H1 (cell line): ENCODE measurements around the gene TMPRSS11F. TPM values are rescaled to one million over a fixed set of nuclear protein-coding genes. Genes with fewer than 3 reads are reported as not detected.
A peak's percentile ranks its signal among the peaks of the same experiment; 100 is the strongest.

Source experiments
- CTCF ChIA-PET: fragments of 300-600 bp; sonication (Branson Sonifier 250); formaldehyde crosslinking; loops from one replicate; lab custom pipeline; 2021; ENCODE audit not compliant: partially characterized antibody; lab: Charles Lee
- POLR2A ChIA-PET: fragments of 300-600 bp; sonication (Branson Sonifier 250); formaldehyde crosslinking; loops from one replicate; lab custom pipeline; 2021; ENCODE audit warnings: inconsistent platforms; ENCODE audit not compliant: partially characterized antibody; lab: Charles Lee
- DNase-seq, 2 experiments: peaks; one replicate each; pipeline versions ENCODE4 v3.0.0 to v3.0.0-alpha.2; 2010 to 2022; ENCODE audit warnings: low spot score in 2 of 2, low read depth in 1 of 2, mixed read lengths in 1 of 2
- FAIRE-seq: peaks from 2 replicates; lab custom pipeline; 2011; peaks lifted over from hg19 to GRCh38; lab: Jason Lieb, UNC
- H2AFZ ChIP-seq: 2 replicates; pipeline ENCODE4 v1.8.1; 2012; ENCODE audit warnings: low read length, inconsistent platforms
- H2AK5ac ChIP-seq: 2 replicates; pipeline ENCODE4 v1.6.1; 2013; ENCODE audit warnings: low read depth, low read length
- H2BK120ac ChIP-seq: replicated peaks from 2 replicates; pipeline ENCODE3; 2013; ENCODE audit warnings: low read depth, low read length, inconsistent platforms
- H2BK12ac ChIP-seq: 2 replicates; pipeline ENCODE4 v1.6.1; 2013; ENCODE audit warnings: low read depth, low read length
- H2BK15ac ChIP-seq: 2 replicates; pipeline ENCODE4 v1.6.1; 2013; ENCODE audit warnings: low read length
- H2BK20ac ChIP-seq: 2 replicates; pipeline ENCODE4 v1.6.1; 2013; ENCODE audit warnings: low read length
- H2BK5ac ChIP-seq: 2 replicates; pipeline ENCODE4 v1.6.1; 2013; ENCODE audit warnings: low read depth, low read length
- H3K14ac ChIP-seq: 2 replicates; pipeline ENCODE4 v1.6.1; 2013; ENCODE audit warnings: inconsistent platforms; ENCODE audit not compliant: insufficient read length
- H3K18ac ChIP-seq: 2 replicates; pipeline ENCODE4 v1.6.1; 2013; ENCODE audit warnings: low read length; ENCODE audit errors: extremely low read depth
- H3K23ac ChIP-seq: 2 replicates; pipeline ENCODE4 v1.6.1; 2013; ENCODE audit warnings: inconsistent platforms; ENCODE audit not compliant: insufficient read length
- H3K23me2 ChIP-seq: 2 replicates; pipeline ENCODE4 v1.6.1; 2013; ENCODE audit warnings: low read depth, low read length
- H3K27ac ChIP-seq: 2 replicates; pipeline ENCODE4 v1.6.1; 2011; ENCODE audit warnings: low read depth, low read length, inconsistent platforms
- H3K27me3 ChIP-seq, 4 experiments: replicated peaks in 1 of 4; 1 replicate in 1 of 4; 2 replicates in 3 of 4; pipeline versions ENCODE4 v1.6.1 to v1.8.1; 2011 to 2013; ENCODE audit warnings: low read length in 3 of 4, mild to moderate bottlenecking in 3 of 4, inconsistent platforms in 2 of 4, mixed read lengths in 2 of 4, moderate library complexity in 1 of 4; ENCODE audit not compliant: control insufficient read depth in 3 of 4, insufficient read depth in 3 of 4; ENCODE audit errors: extremely low read depth in 1 of 4
- H3K36me3 ChIP-seq, 4 experiments: 2 replicates each; pipeline versions ENCODE4 v1.6.1 to v1.8.1; 2011 to 2013; ENCODE audit warnings: mild to moderate bottlenecking in 4 of 4, low read length in 3 of 4, moderate library complexity in 2 of 4, control low read depth in 1 of 4, inconsistent platforms in 1 of 4; ENCODE audit not compliant: insufficient read depth in 4 of 4, control insufficient read depth in 2 of 4
- H3K4ac ChIP-seq: replicated peaks from 2 replicates; pipeline ENCODE3; 2013; ENCODE audit warnings: low read length, low read depth, mixed read lengths, inconsistent platforms; ENCODE audit not compliant: insufficient read length
- H3K4me1 ChIP-seq, 4 experiments: replicated peaks in 1 of 4; 1 replicate in 1 of 4; 2 replicates in 3 of 4; pipeline versions ENCODE4 v1.6.1 to v1.8.1; 2011 to 2013; ENCODE audit warnings: low read length in 3 of 4, inconsistent platforms in 2 of 4, mixed read lengths in 1 of 4; ENCODE audit not compliant: insufficient read depth in 4 of 4, control insufficient read depth in 3 of 4
- H3K4me2 ChIP-seq, 2 experiments: 2 replicates each; pipeline versions ENCODE4 v1.6.1 to v1.8.1; 2011 to 2013; ENCODE audit warnings: low read depth in 2 of 2, low read length in 2 of 2, control low read depth in 1 of 2, inconsistent platforms in 1 of 2, mild to moderate bottlenecking in 1 of 2; ENCODE audit not compliant: insufficient read depth in 1 of 2
- H3K4me3 ChIP-seq, 4 experiments: fragments of 200-600, 300-600 bp in 1 of 4; sonication (generic), shearing (Covaris generic), sonication (Bioruptor Twin) in 1 of 4; 2 replicates each; pipeline versions ENCODE4 v1.5.1 to v1.8.1; 2011 to 2016; ENCODE audit warnings: low read length in 4 of 4, low read depth in 3 of 4, control low read depth in 2 of 4, inconsistent platforms in 2 of 4, mild to moderate bottlenecking in 2 of 4, mixed read lengths in 1 of 4, moderate library complexity in 1 of 4; ENCODE audit not compliant: insufficient read depth in 2 of 4; ENCODE audit errors: extremely low read depth in 1 of 4
- H3K56ac ChIP-seq: replicated peaks from 2 replicates; pipeline ENCODE3; 2013; ENCODE audit warnings: low read depth, mild to moderate bottlenecking, mixed read lengths, low read length, inconsistent platforms; ENCODE audit not compliant: insufficient read length
- H3K79me1 ChIP-seq: 2 replicates; pipeline ENCODE4 v1.6.1; 2013; ENCODE audit warnings: low read depth, low read length, control low read depth
- H3K79me2 ChIP-seq, 2 experiments: 2 replicates each; pipeline versions ENCODE4 v1.6.1 to v1.8.1; 2012 to 2013; ENCODE audit warnings: low read length in 2 of 2, mild to moderate bottlenecking in 2 of 2, inconsistent platforms in 1 of 2; ENCODE audit not compliant: insufficient read depth in 2 of 2, control insufficient read depth in 1 of 2
- H3K9ac ChIP-seq, 4 experiments: replicated peaks in 1 of 4; 1 replicate in 1 of 4; 2 replicates in 3 of 4; pipeline versions ENCODE4 v1.6.1 to v1.8.1; 2011 to 2013; ENCODE audit warnings: low read depth in 3 of 4, low read length in 3 of 4, control low read depth in 2 of 4, mild to moderate bottlenecking in 2 of 4, moderate library complexity in 2 of 4, inconsistent platforms in 1 of 4; ENCODE audit errors: extremely low read depth in 1 of 4
- H3K9me3 ChIP-seq, 2 experiments: 2 replicates each; pipeline versions ENCODE4 v1.6.1 to v1.8.1; 2012 to 2013; ENCODE audit warnings: mild to moderate bottlenecking in 2 of 2, moderate library complexity in 2 of 2, control low read depth in 1 of 2, inconsistent platforms in 1 of 2, low read depth in 1 of 2, low read length in 1 of 2, mixed read lengths in 1 of 2; ENCODE audit not compliant: insufficient read depth in 2 of 2
- H4K20me1 ChIP-seq, 2 experiments: replicated peaks in 1 of 2; 2 replicates each; pipeline versions ENCODE3 to v1.8.1; 2011 to 2013; ENCODE audit warnings: inconsistent platforms in 2 of 2, low read length in 2 of 2, mild to moderate bottlenecking in 1 of 2; ENCODE audit not compliant: insufficient read depth in 2 of 2, control insufficient read depth in 1 of 2
- H4K5ac ChIP-seq: 2 replicates; pipeline ENCODE4 v1.6.1; 2013; ENCODE audit warnings: low read length, low read depth, mixed read lengths, inconsistent platforms; ENCODE audit not compliant: insufficient read length
- H4K8ac ChIP-seq: 2 replicates; pipeline ENCODE4 v1.8.0; 2013; ENCODE audit warnings: mild to moderate bottlenecking, moderate library complexity, low read length, inconsistent platforms; ENCODE audit not compliant: insufficient read depth; ENCODE audit errors: extremely low read depth
- H4K91ac ChIP-seq: replicated peaks from 2 replicates; pipeline ENCODE3; 2013; ENCODE audit warnings: low read length, mixed read lengths, inconsistent platforms; ENCODE audit not compliant: insufficient read length
- CBX8 ChIP-seq: fragments of 300-800, 300-1000 bp; sonication (generic); IDR thresholded peaks from 2 replicates; pipeline ENCODE4 v1.7.1; 2016; ENCODE audit warnings: low read depth, low read length, borderline replicate concordance
- CTCF ChIP-seq, 3 experiments: IDR thresholded peaks; 1 replicate in 2 of 3; 2 replicates in 1 of 3; pipeline versions ENCODE4 v1.5.1 to v1.6.1; 2011; ENCODE audit warnings: low read length in 3 of 3, mild to moderate bottlenecking in 3 of 3, inconsistent platforms in 2 of 3, low read depth in 1 of 3, moderate library complexity in 1 of 3; ENCODE audit not compliant: insufficient read depth in 1 of 3; ENCODE audit errors: control extremely low read depth in 1 of 3
- E2F6 ChIP-seq: IDR thresholded peaks from 2 replicates; pipeline ENCODE4 v1.6.1; 2012; ENCODE audit warnings: inconsistent platforms
- EGR1 ChIP-seq: IDR thresholded peaks from 2 replicates; pipeline ENCODE4 v1.6.1; 2011; ENCODE audit warnings: low read depth, low read length, borderline replicate concordance
- WGBS, 2 experiments: shearing (Covaris generic) in 1 of 2; methylation state at CpG; one replicate each; pipeline versions ENCODE4 v1.1.6 to v1.1.7; 2013 to 2015; ENCODE audit warnings: low lambda C conversion rate in 2 of 2, mixed read lengths in 2 of 2, inconsistent platforms in 1 of 2, low coverage in 1 of 2, missing lambda C conversion rate in 1 of 2; ENCODE audit not compliant: insufficient replicate concordance in 2 of 2, insufficient coverage in 1 of 2, insufficient read length in 1 of 2; ENCODE audit errors: extremely low coverage in 1 of 2, missing lambda C conversion rate in 1 of 2; 5-methylcytosine and 5-hydroxymethylcytosine counted together
- polyA plus RNA-seq, 7 experiments: library from polyadenylated mRNA; depleted of rRNA in 3 of 7; stranded (reverse) in 5 of 7; unstranded in 2 of 7; fragments of >200 nt in 5 of 7; fragments of 200-250 nt in 2 of 7; gene quantifications; 1 replicate in 5 of 7; 2 replicates in 1 of 7; 4 replicates in 1 of 7; pipeline versions ENCODE4 v1.2.1 to v1.2.3, GENCODE V29; 2011 to 2013; ENCODE audit warnings: missing spikeins in 2 of 7, mixed read lengths in 2 of 7
- total RNA-seq: library from RNA; stranded (reverse); fragmentation: NEBNext Ultra II Directional; extraction: Animal tissue kit (Norgen Biotek cat#: 25700); gene quantifications from 2 replicates; pipeline ENCODE4 v1.2.1, GENCODE V29; 2021

TMPRSS11F gene
- total and polyA plus RNA-seq, 2 of the 8 experiments (the other 6 are each of a cell fraction or from before 2014, with no cell fraction given): not detected

GRCh38 chr4:68062501-68062900 is 67.2 kb downstream of the TMPRSS11F start:
- no peak overlapping the region for H3K9ac ChIP-seq
- DNase-seq (no peak), FAIRE-seq (no peak)
- no peaks in the 10 kb centered on the region for H4K20me1 ChIP-seq
- H2BK120ac ChIP-seq: no peak overlapping the region
- H3K4me2 ChIP-seq: no peak overlapping the region
- CTCF ChIA-PET: interaction anchor here (0.6 to 0.8 kb wide), 3 partner anchors 13 to 163 kb away, joined by 3 to 4 read pairs (median 4); no protein-coding TSS in a partner anchor
- no peak overlapping the region for H2AK5ac ChIP-seq
- no peaks in the 10 kb centered on the region for H3K36me3 ChIP-seq
- H3K23ac ChIP-seq: no peak overlapping the region
- no peaks in the 10 kb centered on the region for H3K4me1 ChIP-seq
- no peak overlapping the region for H3K4me3 ChIP-seq
- no peaks in the 10 kb centered on the region for H3K9me3 ChIP-seq
- no peaks in the 10 kb centered on the region for H3K23me2 ChIP-seq
- no peak overlapping the region for H4K5ac ChIP-seq
- WGBS, 2 experiments: 85% methylated on average over 8 of the region's 8 CpGs; no CpG with 5 or more reads in 1 of the 2 experiments
- H3K4ac ChIP-seq: no peak overlapping the region
- H3K79me2 ChIP-seq: no peaks in the 10 kb centered on the region
- no peak overlapping the region for H3K56ac ChIP-seq
- no peak overlapping the region for H4K91ac ChIP-seq
- peak overlapping the region; percentile 62; the same call in 1 of the 2 replicates for H2AFZ ChIP-seq
- H2BK12ac ChIP-seq: no peak overlapping the region
- no peak overlapping the region for H4K8ac ChIP-seq
- no peak overlapping the region for H2BK15ac ChIP-seq
- POLR2A ChIA-PET: no interaction called here
- H2BK5ac ChIP-seq: no peak overlapping the region
- H3K27me3 ChIP-seq: no peaks in the 10 kb centered on the region
- no peaks in the 10 kb centered on the region for H3K79me1 ChIP-seq
- H2BK20ac ChIP-seq: no peak overlapping the region
- no peak overlapping the region for H3K14ac ChIP-seq
- H3K18ac ChIP-seq: no peak overlapping the region
- H3K27ac ChIP-seq: no peak overlapping the region
- TF ChIP-seq CBX8: no peak
- no peak for TF ChIP-seq EGR1
- no peak for TF ChIP-seq CTCF (IDR thresholded peaks at IDR 0.05; ENCODE audit: control extremely low read depth in 1 of 3, insufficient read depth in 1 of 3, low read depth in 1 of 3, low read length in 3 of 3)
- no peak for TF ChIP-seq E2F6
